H1 (cell line): ENCODE data around the gene CMBL. TPM values are rescaled to one million over a fixed set of nuclear protein-coding genes. Genes with fewer than 3 reads are reported as not detected.

ENCODE experiments used
- CTCF ChIA-PET: fragments of 300-600 bp; sonication (Branson Sonifier 250); formaldehyde crosslinking; loops from one replicate; lab custom pipeline; 2021; ENCODE audit not compliant: partially characterized antibody; lab: Charles Lee
- POLR2A ChIA-PET: fragments of 300-600 bp; sonication (Branson Sonifier 250); formaldehyde crosslinking; loops from one replicate; lab custom pipeline; 2021; ENCODE audit warnings: inconsistent platforms; ENCODE audit not compliant: partially characterized antibody; lab: Charles Lee
- DNase-seq, 2 experiments: peaks; one replicate each; pipeline versions ENCODE4 v3.0.0 to v3.0.0-alpha.2; 2010 to 2022; ENCODE audit warnings: low spot score in 2 of 2, low read depth in 1 of 2, mixed read lengths in 1 of 2
- FAIRE-seq: peaks from 2 replicates; lab custom pipeline; 2011; peaks lifted over from hg19 to GRCh38; lab: Jason Lieb, UNC
- H2AFZ ChIP-seq: 2 replicates; pipeline ENCODE4 v1.8.1; 2012; ENCODE audit warnings: low read length, inconsistent platforms
- H2AK5ac ChIP-seq: 2 replicates; pipeline ENCODE4 v1.6.1; 2013; ENCODE audit warnings: low read depth, low read length
- H2BK120ac ChIP-seq: replicated peaks from 2 replicates; pipeline ENCODE3; 2013; ENCODE audit warnings: low read depth, low read length, inconsistent platforms
- H2BK12ac ChIP-seq: 2 replicates; pipeline ENCODE4 v1.6.1; 2013; ENCODE audit warnings: low read depth, low read length
- H2BK15ac ChIP-seq: 2 replicates; pipeline ENCODE4 v1.6.1; 2013; ENCODE audit warnings: low read length
- H2BK20ac ChIP-seq: 2 replicates; pipeline ENCODE4 v1.6.1; 2013; ENCODE audit warnings: low read length
- H2BK5ac ChIP-seq: 2 replicates; pipeline ENCODE4 v1.6.1; 2013; ENCODE audit warnings: low read depth, low read length
- H3K14ac ChIP-seq: 2 replicates; pipeline ENCODE4 v1.6.1; 2013; ENCODE audit warnings: inconsistent platforms; ENCODE audit not compliant: insufficient read length
- H3K18ac ChIP-seq: 2 replicates; pipeline ENCODE4 v1.6.1; 2013; ENCODE audit warnings: low read length; ENCODE audit errors: extremely low read depth
- H3K23ac ChIP-seq: 2 replicates; pipeline ENCODE4 v1.6.1; 2013; ENCODE audit warnings: inconsistent platforms; ENCODE audit not compliant: insufficient read length
- H3K23me2 ChIP-seq: 2 replicates; pipeline ENCODE4 v1.6.1; 2013; ENCODE audit warnings: low read depth, low read length
- H3K27ac ChIP-seq: 2 replicates; pipeline ENCODE4 v1.6.1; 2011; ENCODE audit warnings: low read depth, low read length, inconsistent platforms
- H3K27me3 ChIP-seq, 4 experiments: replicated peaks in 1 of 4; 1 replicate in 1 of 4; 2 replicates in 3 of 4; pipeline versions ENCODE4 v1.6.1 to v1.8.1; 2011 to 2013; ENCODE audit warnings: low read length in 3 of 4, mild to moderate bottlenecking in 3 of 4, inconsistent platforms in 2 of 4, mixed read lengths in 2 of 4, moderate library complexity in 1 of 4; ENCODE audit not compliant: control insufficient read depth in 3 of 4, insufficient read depth in 3 of 4; ENCODE audit errors: extremely low read depth in 1 of 4
- H3K36me3 ChIP-seq, 4 experiments: 2 replicates each; pipeline versions ENCODE4 v1.6.1 to v1.8.1; 2011 to 2013; ENCODE audit warnings: mild to moderate bottlenecking in 4 of 4, low read length in 3 of 4, moderate library complexity in 2 of 4, control low read depth in 1 of 4, inconsistent platforms in 1 of 4; ENCODE audit not compliant: insufficient read depth in 4 of 4, control insufficient read depth in 2 of 4
- H3K4ac ChIP-seq: replicated peaks from 2 replicates; pipeline ENCODE3; 2013; ENCODE audit warnings: low read length, low read depth, mixed read lengths, inconsistent platforms; ENCODE audit not compliant: insufficient read length
- H3K4me1 ChIP-seq, 4 experiments: replicated peaks in 1 of 4; 1 replicate in 1 of 4; 2 replicates in 3 of 4; pipeline versions ENCODE4 v1.6.1 to v1.8.1; 2011 to 2013; ENCODE audit warnings: low read length in 3 of 4, inconsistent platforms in 2 of 4, mixed read lengths in 1 of 4; ENCODE audit not compliant: insufficient read depth in 4 of 4, control insufficient read depth in 3 of 4
- H3K4me2 ChIP-seq, 2 experiments: 2 replicates each; pipeline versions ENCODE4 v1.6.1 to v1.8.1; 2011 to 2013; ENCODE audit warnings: low read depth in 2 of 2, low read length in 2 of 2, control low read depth in 1 of 2, inconsistent platforms in 1 of 2, mild to moderate bottlenecking in 1 of 2; ENCODE audit not compliant: insufficient read depth in 1 of 2
- H3K4me3 ChIP-seq, 4 experiments: fragments of 200-600, 300-600 bp in 1 of 4; sonication (generic), shearing (Covaris generic), sonication (Bioruptor Twin) in 1 of 4; 2 replicates each; pipeline versions ENCODE4 v1.5.1 to v1.8.1; 2011 to 2016; ENCODE audit warnings: low read length in 4 of 4, low read depth in 3 of 4, control low read depth in 2 of 4, inconsistent platforms in 2 of 4, mild to moderate bottlenecking in 2 of 4, mixed read lengths in 1 of 4, moderate library complexity in 1 of 4; ENCODE audit not compliant: insufficient read depth in 2 of 4; ENCODE audit errors: extremely low read depth in 1 of 4
- H3K56ac ChIP-seq: replicated peaks from 2 replicates; pipeline ENCODE3; 2013; ENCODE audit warnings: low read depth, mild to moderate bottlenecking, mixed read lengths, low read length, inconsistent platforms; ENCODE audit not compliant: insufficient read length
- H3K79me1 ChIP-seq: 2 replicates; pipeline ENCODE4 v1.6.1; 2013; ENCODE audit warnings: low read depth, low read length, control low read depth
- H3K79me2 ChIP-seq, 2 experiments: 2 replicates each; pipeline versions ENCODE4 v1.6.1 to v1.8.1; 2012 to 2013; ENCODE audit warnings: low read length in 2 of 2, mild to moderate bottlenecking in 2 of 2, inconsistent platforms in 1 of 2; ENCODE audit not compliant: insufficient read depth in 2 of 2, control insufficient read depth in 1 of 2
- H3K9ac ChIP-seq, 4 experiments: replicated peaks in 1 of 4; 1 replicate in 1 of 4; 2 replicates in 3 of 4; pipeline versions ENCODE4 v1.6.1 to v1.8.1; 2011 to 2013; ENCODE audit warnings: low read depth in 3 of 4, low read length in 3 of 4, control low read depth in 2 of 4, mild to moderate bottlenecking in 2 of 4, moderate library complexity in 2 of 4, inconsistent platforms in 1 of 4; ENCODE audit errors: extremely low read depth in 1 of 4
- H3K9me3 ChIP-seq, 2 experiments: 2 replicates each; pipeline versions ENCODE4 v1.6.1 to v1.8.1; 2012 to 2013; ENCODE audit warnings: mild to moderate bottlenecking in 2 of 2, moderate library complexity in 2 of 2, control low read depth in 1 of 2, inconsistent platforms in 1 of 2, low read depth in 1 of 2, low read length in 1 of 2, mixed read lengths in 1 of 2; ENCODE audit not compliant: insufficient read depth in 2 of 2
- H4K20me1 ChIP-seq, 2 experiments: replicated peaks in 1 of 2; 2 replicates each; pipeline versions ENCODE3 to v1.8.1; 2011 to 2013; ENCODE audit warnings: inconsistent platforms in 2 of 2, low read length in 2 of 2, mild to moderate bottlenecking in 1 of 2; ENCODE audit not compliant: insufficient read depth in 2 of 2, control insufficient read depth in 1 of 2
- H4K5ac ChIP-seq: 2 replicates; pipeline ENCODE4 v1.6.1; 2013; ENCODE audit warnings: low read length, low read depth, mixed read lengths, inconsistent platforms; ENCODE audit not compliant: insufficient read length
- H4K8ac ChIP-seq: 2 replicates; pipeline ENCODE4 v1.8.0; 2013; ENCODE audit warnings: mild to moderate bottlenecking, moderate library complexity, low read length, inconsistent platforms; ENCODE audit not compliant: insufficient read depth; ENCODE audit errors: extremely low read depth
- H4K91ac ChIP-seq: replicated peaks from 2 replicates; pipeline ENCODE3; 2013; ENCODE audit warnings: low read length, mixed read lengths, inconsistent platforms; ENCODE audit not compliant: insufficient read length
- ASH2L ChIP-seq: fragments of 200-600, 300-600 bp; sonication (generic); IDR thresholded peaks from one replicate; pipeline ENCODE4 v1.7.1; 2017; ENCODE audit warnings: low read length
- BACH1 ChIP-seq: IDR thresholded peaks from 2 replicates; pipeline ENCODE4 v1.6.1; 2012; ENCODE audit warnings: low read length, improper control_type of control experiment
- CBX5 ChIP-seq: fragments of 300-800, 300-1000 bp; sonication (generic); IDR thresholded peaks from 2 replicates; pipeline ENCODE4 v1.7.1; 2016; ENCODE audit warnings: antibody characterized with exemption, low read length, low read depth
- CREB1 ChIP-seq: IDR thresholded peaks from 2 replicates; pipeline ENCODE4 v1.6.1; 2012; ENCODE audit warnings: inconsistent platforms
- GTF2F1 ChIP-seq: IDR thresholded peaks from 2 replicates; pipeline ENCODE4 v1.6.1; 2012; ENCODE audit warnings: low read depth, low read length, improper control_type of control experiment, borderline replicate concordance
- POU5F1 ChIP-seq: IDR thresholded peaks from 2 replicates; pipeline ENCODE4 v1.6.1; 2011; ENCODE audit warnings: low read depth, mild to moderate bottlenecking, low read length, moderate library complexity
- RAD21 ChIP-seq, 2 experiments: IDR thresholded peaks in 1 of 2; conservative IDR thresholded peaks in 1 of 2; 2 replicates each; pipeline ENCODE4 v1.6.1; 2011; ENCODE audit warnings: low read depth in 2 of 2, low read length in 2 of 2, improper control_type of control experiment in 1 of 2, inconsistent platforms in 1 of 2, mild to moderate bottlenecking in 1 of 2, moderate library complexity in 1 of 2
- SIN3A ChIP-seq, 2 experiments: IDR thresholded peaks in 1 of 2; conservative IDR thresholded peaks in 1 of 2; 2 replicates each; pipeline ENCODE4 v1.6.1; 2011 to 2012; ENCODE audit warnings: low read length in 2 of 2, improper control_type of control experiment in 1 of 2, low read depth in 1 of 2, mild to moderate bottlenecking in 1 of 2
- SP2 ChIP-seq: IDR thresholded peaks from 2 replicates; pipeline ENCODE4 v1.6.1; 2012; ENCODE audit warnings: mild to moderate bottlenecking, low read length, inconsistent platforms
- SUZ12 ChIP-seq: fragments of 200-600 bp; sonication (generic); IDR thresholded peaks from 2 replicates; pipeline ENCODE4 v1.6.1; 2012; ENCODE audit warnings: mild to moderate bottlenecking, inconsistent platforms, low read length, moderate library complexity, mixed read lengths
- TAF1 ChIP-seq: IDR thresholded peaks from 2 replicates; pipeline ENCODE4 v1.6.1; 2011; ENCODE audit warnings: mild to moderate bottlenecking, low read depth, low read length
- WGBS, 2 experiments: shearing (Covaris generic) in 1 of 2; methylation state at CpG; one replicate each; pipeline versions ENCODE4 v1.1.6 to v1.1.7; 2013 to 2015; ENCODE audit warnings: low lambda C conversion rate in 2 of 2, mixed read lengths in 2 of 2, inconsistent platforms in 1 of 2, low coverage in 1 of 2, missing lambda C conversion rate in 1 of 2; ENCODE audit not compliant: insufficient replicate concordance in 2 of 2, insufficient coverage in 1 of 2, insufficient read length in 1 of 2; ENCODE audit errors: extremely low coverage in 1 of 2, missing lambda C conversion rate in 1 of 2; 5-methylcytosine and 5-hydroxymethylcytosine counted together
- polyA plus RNA-seq, 7 experiments: library from polyadenylated mRNA; depleted of rRNA in 3 of 7; stranded (reverse) in 5 of 7; unstranded in 2 of 7; fragments of >200 nt in 5 of 7; fragments of 200-250 nt in 2 of 7; gene quantifications; 1 replicate in 5 of 7; 2 replicates in 1 of 7; 4 replicates in 1 of 7; pipeline versions ENCODE4 v1.2.1 to v1.2.3, GENCODE V29; 2011 to 2013; ENCODE audit warnings: missing spikeins in 2 of 7, mixed read lengths in 2 of 7
- total RNA-seq: library from RNA; stranded (reverse); fragmentation: NEBNext Ultra II Directional; extraction: Animal tissue kit (Norgen Biotek cat#: 25700); gene quantifications from 2 replicates; pipeline ENCODE4 v1.2.1, GENCODE V29; 2021
- TF ChIP-seq, protein P1 (sequence below): IDR thresholded peaks from 2 replicates; pipeline ENCODE4 v1.6.1; 2012; ENCODE audit warnings: low read length, inconsistent platforms

The CMBL gene
- total and polyA plus RNA-seq, 2 of the 8 experiments (the other 6 are each of a cell fraction or from before 2014, with no cell fraction given), result 27.9 to 32.1 TPM

DNA sequence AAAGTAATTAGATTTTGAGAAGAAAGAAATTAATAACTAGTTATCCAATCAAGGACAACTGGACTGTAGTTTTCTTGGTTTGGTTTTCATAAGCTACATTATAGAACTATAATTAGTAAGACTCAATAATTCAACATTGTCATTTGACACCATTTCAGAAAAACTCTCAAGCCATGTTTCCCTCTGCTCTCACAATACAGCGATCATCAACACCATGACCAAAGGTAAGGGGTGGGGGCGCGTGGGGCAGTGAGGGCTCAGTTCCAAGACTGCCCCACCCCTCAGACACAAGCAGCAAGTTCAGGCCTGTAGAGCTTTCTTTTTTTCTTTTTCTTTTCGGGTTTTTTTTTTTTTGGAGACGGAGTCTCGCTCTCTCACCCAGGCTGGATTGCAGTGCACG, 6.4 kb downstream of the CMBL start:
- H2AFZ ChIP-seq, result no peak overlapping the region
- no peak overlapping the region for H2BK120ac ChIP-seq
- H2BK20ac ChIP-seq, result no peak overlapping the region
- H3K14ac ChIP-seq, result no peak overlapping the region
- DNase-seq (no peak), FAIRE-seq (no peak)
- H3K18ac ChIP-seq, result no peak overlapping the region
- H3K9ac ChIP-seq, result no peak overlapping the region
- peaks cover 0 to 5% (median under 1%) of the 10 kb centered on the region in 4 experiments; a peak in 2 of 7 replicates for H3K4me1 ChIP-seq
- no peak overlapping the region for H2AK5ac ChIP-seq
- POLR2A ChIA-PET, result interaction anchor here (0.8 to 1.1 kb wide), 2 partner anchors 10 to 46 kb away, joined by 3 read pairs; no protein-coding TSS in a partner anchor
- 0 out of 4 replicates have a peak, but pooled peaks cover 0 to 5% of the 10 kb centered on the region in 2 experiments for H3K9me3 ChIP-seq
- peaks cover 0 to 6% of the 10 kb centered on the region in 2 experiments for H4K20me1 ChIP-seq
- H3K56ac ChIP-seq, result no peak overlapping the region
- CTCF ChIA-PET, result interaction anchor here (3.2 kb wide), 1 partner anchor 18 kb away, joined by 7 read pairs; no protein-coding TSS in a partner anchor
- no peak overlapping the region for H2BK12ac ChIP-seq
- 93% methylated on average over 4 of the region's 7 CpGs; no CpG with 5 or more reads in 1 of the 2 experiments for WGBS, 2 experiments
- no peak overlapping the region for H4K91ac ChIP-seq
- H4K8ac ChIP-seq, result no peak overlapping the region
- no peak overlapping the region for H3K23ac ChIP-seq
- no peak overlapping the region for H2BK5ac ChIP-seq
- H3K36me3 ChIP-seq, result no peaks in the 10 kb centered on the region
- H3K4me3 ChIP-seq, result no peak overlapping the region
- H3K27ac ChIP-seq, result no peak overlapping the region
- H3K79me2 ChIP-seq, result no peaks in the 10 kb centered on the region
- H3K4me2 ChIP-seq, result no peak overlapping the region
- H3K79me1 ChIP-seq, result no peaks in the 10 kb centered on the region
- no peak overlapping the region for H2BK15ac ChIP-seq
- no peaks in the 10 kb centered on the region for H3K27me3 ChIP-seq
- no peak overlapping the region for H4K5ac ChIP-seq
- no peak overlapping the region for H3K4ac ChIP-seq
- H3K23me2 ChIP-seq, result no peaks in the 10 kb centered on the region
- TF ChIP-seq SUZ12 (no peak), GTF2F1 (no peak), SP2 (no peak), BACH1 (no peak), RAD21 (IDR thresholded peaks at IDR 0.05 in 1 of 2, conservative IDR thresholded peaks at IDR 0.05 in 1 of 2; ENCODE audit: low read depth in 2 of 2, low read length in 2 of 2) (no peak), ASH2L (no peak), CREB1 (no peak), CBX5 (no peak), POU5F1 (no peak), TAF1 (no peak), SIN3A (conservative IDR thresholded peaks at IDR 0.05 in 1 of 2, IDR thresholded peaks at IDR 0.05 in 1 of 2; ENCODE audit: low read depth in 1 of 2, low read length in 2 of 2) (no peak)
- TF ChIP-seq, protein P1, sequence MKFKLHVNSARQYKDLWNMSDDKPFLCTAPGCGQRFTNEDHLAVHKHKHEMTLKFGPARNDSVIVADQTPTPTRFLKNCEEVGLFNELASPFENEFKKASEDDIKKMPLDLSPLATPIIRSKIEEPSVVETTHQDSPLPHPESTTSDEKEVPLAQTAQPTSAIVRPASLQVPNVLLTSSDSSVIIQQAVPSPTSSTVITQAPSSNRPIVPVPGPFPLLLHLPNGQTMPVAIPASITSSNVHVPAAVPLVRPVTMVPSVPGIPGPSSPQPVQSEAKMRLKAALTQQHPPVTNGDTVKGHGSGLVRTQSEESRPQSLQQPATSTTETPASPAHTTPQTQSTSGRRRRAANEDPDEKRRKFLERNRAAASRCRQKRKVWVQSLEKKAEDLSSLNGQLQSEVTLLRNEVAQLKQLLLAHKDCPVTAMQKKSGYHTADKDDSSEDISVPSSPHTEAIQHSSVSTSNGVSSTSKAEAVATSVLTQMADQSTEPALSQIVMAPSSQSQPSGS, result no peak
